Skeletal muscle satellite cell (primary cell): ENCODE measurements around the gene NPTXR.

Experiments
- H3K27me3 ChIP-seq: 2 replicates; pipeline ENCODE4 v1.7.0; 2013; ENCODE audit warnings: low read length; ENCODE audit not compliant: control insufficient read depth, insufficient read depth
- H3K36me3 ChIP-seq: 2 replicates; pipeline ENCODE4 v1.7.0; 2013; ENCODE audit warnings: mild to moderate bottlenecking, control low read depth, low read length; ENCODE audit not compliant: insufficient read depth
- H3K4me1 ChIP-seq: 2 replicates; pipeline ENCODE4 v1.7.0; 2013; ENCODE audit warnings: low read length; ENCODE audit not compliant: control insufficient read depth, insufficient read depth
- H3K4me2 ChIP-seq: 2 replicates; pipeline ENCODE4 v1.7.0; 2013; ENCODE audit warnings: mild to moderate bottlenecking, low read length
- H3K4me3 ChIP-seq: 2 replicates; pipeline ENCODE4 v1.7.0; 2013; ENCODE audit warnings: low read length
- H3K9ac ChIP-seq: 2 replicates; pipeline ENCODE4 v1.7.0; 2013; ENCODE audit warnings: mild to moderate bottlenecking, low read depth, low read length, moderate library complexity
- H3K9me3 ChIP-seq: replicated peaks from 2 replicates; pipeline ENCODE4 v1.7.0; 2013; ENCODE audit warnings: mild to moderate bottlenecking, control low read depth, low read length

Gene NPTXR

DNA sequence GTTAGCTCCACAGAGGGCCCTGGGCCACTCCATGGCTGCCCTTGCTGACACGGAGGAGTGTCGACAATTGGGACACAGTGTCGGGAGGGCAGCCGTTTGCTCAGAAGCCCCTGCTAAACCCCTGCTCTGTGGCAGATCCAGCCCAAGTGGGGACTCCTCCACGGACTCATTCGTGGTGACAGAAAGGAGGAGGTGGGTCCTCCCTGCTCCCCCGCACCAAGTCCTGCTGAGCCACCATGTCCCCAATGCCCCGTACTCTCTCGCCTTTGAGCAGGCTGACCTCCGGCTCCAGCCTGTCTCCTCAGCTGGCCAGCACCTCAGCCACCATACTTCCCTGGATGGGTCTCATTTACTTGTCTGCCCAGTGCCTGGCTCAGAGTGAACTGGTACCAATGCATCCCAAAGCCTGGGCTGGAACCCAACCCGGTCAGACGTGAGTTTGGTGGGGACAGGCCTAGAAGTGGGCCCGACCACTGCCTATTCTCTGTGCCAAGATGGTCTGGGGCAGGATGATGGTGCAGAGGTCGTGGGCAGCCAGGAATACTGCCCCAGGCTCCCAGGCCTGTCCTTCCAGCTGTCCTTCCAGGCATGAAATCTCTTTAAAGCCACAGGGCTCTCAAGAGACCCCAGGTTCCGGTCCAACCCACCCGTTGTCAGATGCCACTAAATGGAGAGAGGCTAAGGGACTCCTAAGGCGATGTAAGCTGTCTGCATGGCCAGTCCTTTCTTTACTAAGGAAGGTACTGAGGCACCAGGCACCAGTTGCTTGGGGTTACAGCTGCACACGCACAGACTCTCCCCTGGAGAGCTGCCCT, 23.9 kb upstream of the NPTXR start:
- peaks cover 28% of the 10 kb centered on the region for H3K36me3 ChIP-seq
- no peaks in the 10 kb centered on the region for H3K27me3 ChIP-seq
- no peak overlapping the region for H3K4me2 ChIP-seq
- H3K9ac ChIP-seq: no peak overlapping the region
- H3K9me3 ChIP-seq: no peaks in the 10 kb centered on the region
- peaks cover 20% of the 10 kb centered on the region for H3K4me1 ChIP-seq
- no peak overlapping the region for H3K4me3 ChIP-seq

- Histone ChIP-seq H3K36me3 (peaks cover 28% of the 10 kb centered on the region), H3K27me3 (no peaks in the 10 kb centered on the region), H3K4me3 (no peak overlapping the region), H3K4me2 (no peak overlapping the region), H3K9me3 (no peaks in the 10 kb centered on the region), H3K9ac (no peak overlapping the region), H3K4me1 (peaks cover 22% of the 10 kb centered on the region)
These were observed 23.3 kb upstream of the NPTXR start for GRCh38 chr22:38867124-38867455.

DNA sequence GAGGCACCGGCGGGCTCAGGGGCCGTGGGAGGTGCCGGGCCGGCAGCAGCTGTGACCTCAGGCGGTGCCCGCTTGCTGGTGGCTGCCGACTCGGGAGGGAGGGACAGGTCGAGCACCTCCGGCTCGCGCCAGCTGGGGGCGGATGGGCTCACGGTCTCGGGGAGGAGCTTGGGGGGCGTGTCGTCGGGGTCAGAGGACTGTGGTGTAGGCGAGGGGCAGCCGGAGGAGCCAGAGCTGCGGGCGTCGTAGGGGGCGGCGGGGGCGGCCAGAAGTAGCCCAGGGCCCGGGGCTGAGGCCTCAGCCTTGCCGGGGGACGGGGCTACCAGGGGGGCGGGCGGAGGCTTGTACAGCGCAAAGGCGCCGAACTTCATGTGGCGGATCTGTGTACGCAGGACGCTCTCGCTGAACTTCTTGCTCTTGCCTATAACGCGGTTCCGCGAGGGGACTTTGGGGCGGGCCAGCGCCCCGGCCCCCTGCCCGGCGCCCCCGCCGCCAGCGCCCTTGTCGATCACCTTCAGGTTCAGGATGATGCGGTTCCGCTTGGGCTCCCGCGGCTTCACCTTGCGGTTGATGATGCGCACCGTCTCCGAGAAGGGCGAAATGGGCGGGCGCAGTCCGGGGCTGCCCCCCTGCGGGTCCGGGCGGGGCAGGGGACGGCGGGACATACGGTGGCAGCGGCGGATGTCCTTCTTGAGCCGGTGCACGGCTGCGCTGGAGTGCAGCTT, 22.7 kb upstream of the NPTXR start:
- no peak overlapping the region for H3K4me3 ChIP-seq
- H3K9ac ChIP-seq: no peak overlapping the region
- H3K4me1 ChIP-seq: peaks cover 22% of the 10 kb centered on the region
- peaks cover under 1% of the 10 kb centered on the region for H3K27me3 ChIP-seq
- no peak overlapping the region for H3K4me2 ChIP-seq
- H3K36me3 ChIP-seq: peaks cover 28% of the 10 kb centered on the region
- H3K9me3 ChIP-seq: no peaks in the 10 kb centered on the region

DNA sequence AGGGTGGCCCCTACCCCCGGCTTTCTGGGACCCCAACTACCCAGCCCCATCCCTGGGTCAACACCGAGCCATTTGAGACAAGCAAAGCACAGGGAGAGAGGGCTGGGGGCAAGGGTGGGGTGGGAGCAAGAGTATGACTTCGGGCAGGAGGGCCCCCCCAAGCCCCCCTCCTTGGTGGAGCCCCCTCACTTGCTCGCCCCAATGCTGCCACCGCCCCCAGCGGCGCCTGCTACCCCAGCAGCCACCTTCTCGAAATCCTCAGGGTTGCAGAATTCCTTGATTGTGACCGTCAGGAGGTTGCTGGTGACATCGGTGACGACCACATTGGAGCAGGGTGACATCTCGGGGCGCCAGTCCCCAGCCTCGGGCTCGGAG, 22.2 kb upstream of the NPTXR start:
- Histone ChIP-seq H3K9me3 (no peaks in the 10 kb centered on the region), H3K4me3 (no peak overlapping the region), H3K4me2 (no peak overlapping the region), H3K27me3 (peaks cover 6% of the 10 kb centered on the region), H3K9ac (no peak overlapping the region), H3K36me3 (peaks cover 28% of the 10 kb centered on the region), H3K4me1 (peaks cover 22% of the 10 kb centered on the region)

GRCh38 chr22:38865201-38866023, 21.6 kb upstream of the NPTXR start:
- H3K36me3 ChIP-seq: peaks cover 28% of the 10 kb centered on the region
- H3K27me3 ChIP-seq: peaks cover 12% of the 10 kb centered on the region
- no peak overlapping the region for H3K4me3 ChIP-seq
- H3K9me3 ChIP-seq: no peaks in the 10 kb centered on the region
- H3K4me2 ChIP-seq: no peak overlapping the region
- H3K4me1 ChIP-seq: peaks cover 16% of the 10 kb centered on the region
- no peak overlapping the region for H3K9ac ChIP-seq

GRCh38 chr22:38864361-38865191, 20.7 kb upstream of the NPTXR start:
- H3K9ac ChIP-seq: no peak overlapping the region
- no peaks in the 10 kb centered on the region for H3K9me3 ChIP-seq
- peaks cover 23% of the 10 kb centered on the region for H3K36me3 ChIP-seq
- H3K4me1 ChIP-seq: peaks cover 14% of the 10 kb centered on the region
- H3K4me2 ChIP-seq: no peak overlapping the region
- peaks cover 19% of the 10 kb centered on the region for H3K27me3 ChIP-seq
- no peak overlapping the region for H3K4me3 ChIP-seq

GRCh38 chr22:38863531-38864131, 19.8 kb upstream of the NPTXR start:
- no peaks in the 10 kb centered on the region for H3K9me3 ChIP-seq
- peaks cover 14% of the 10 kb centered on the region for H3K4me1 ChIP-seq
- peaks cover 20% of the 10 kb centered on the region for H3K36me3 ChIP-seq
- peaks cover 24% of the 10 kb centered on the region for H3K27me3 ChIP-seq
- no peak overlapping the region for H3K4me2 ChIP-seq
- no peak overlapping the region for H3K9ac ChIP-seq
- no peak overlapping the region for H3K4me3 ChIP-seq

DNA sequence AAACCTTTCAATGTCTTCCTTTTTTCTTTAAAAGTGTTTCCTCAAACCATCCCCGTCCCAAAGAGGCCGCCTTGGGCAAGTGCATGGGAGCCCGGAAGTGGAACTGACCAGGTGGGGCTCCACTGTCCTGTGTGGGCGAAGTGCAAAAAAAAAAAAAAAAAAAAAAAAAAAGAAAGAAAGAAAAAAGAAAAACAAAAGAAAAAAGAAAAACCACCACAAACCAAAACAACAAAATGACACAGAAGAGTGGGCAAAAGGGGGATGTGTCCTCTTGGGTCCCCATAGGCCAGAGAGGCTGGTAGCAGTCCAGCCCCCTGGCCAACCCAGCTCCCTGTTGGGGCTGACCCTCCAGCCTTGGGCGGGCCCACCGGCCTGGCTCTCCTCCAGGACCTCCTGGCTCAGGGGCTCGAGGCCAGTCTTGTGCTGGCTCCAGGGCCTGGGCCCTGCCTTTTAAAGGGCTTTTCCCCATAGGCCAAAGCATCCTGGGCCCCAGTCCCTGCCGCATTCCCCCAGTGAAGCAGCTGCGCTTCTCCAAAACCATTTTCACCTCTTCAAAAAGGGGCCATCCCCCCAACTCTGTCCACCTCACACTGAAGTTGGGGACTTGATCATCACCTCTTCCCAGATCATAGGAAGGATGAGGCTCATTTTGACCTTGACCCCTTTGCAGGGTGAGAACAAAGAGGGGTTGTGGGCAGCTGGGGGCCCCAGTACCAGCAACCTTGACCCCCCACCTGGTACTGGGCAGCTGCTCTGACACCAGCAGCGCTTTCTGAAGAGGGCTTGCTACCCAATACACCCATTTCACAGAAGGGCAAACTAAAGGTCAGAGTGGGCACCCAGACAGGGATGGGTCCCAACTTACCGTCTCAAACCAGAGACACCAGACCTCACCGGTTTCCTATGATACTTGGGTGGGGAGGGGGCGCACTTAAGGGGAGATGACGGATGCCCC, 18.8 kb upstream of the NPTXR start:
- Histone ChIP-seq H3K27me3 (peaks cover 33% of the 10 kb centered on the region), H3K4me1 (peaks cover 14% of the 10 kb centered on the region), H3K9ac (no peak overlapping the region), H3K9me3 (no peaks in the 10 kb centered on the region), H3K4me3 (no peak overlapping the region), H3K4me2 (no peak overlapping the region), H3K36me3 (peaks cover 12% of the 10 kb centered on the region)

GRCh38 chr22:38861927-38862326, 18.1 kb upstream of the NPTXR start:
- H3K9me3 ChIP-seq: no peaks in the 10 kb centered on the region
- H3K4me2 ChIP-seq: no peak overlapping the region
- peaks cover 6% of the 10 kb centered on the region for H3K36me3 ChIP-seq
- peaks cover 14% of the 10 kb centered on the region for H3K4me1 ChIP-seq
- H3K27me3 ChIP-seq: peaks cover 38% of the 10 kb centered on the region
- H3K9ac ChIP-seq: no peak overlapping the region
- no peak overlapping the region for H3K4me3 ChIP-seq
